K562 (cell line): ENCODE data around the gene TENM4.

ENCODE experiments used
- CBX3 ChIP-seq, 2 experiments: IDR thresholded peaks; 1 replicate in 1 of 2; 2 replicates in 1 of 2; pipeline ENCODE4 v1.6.1; 2012; ENCODE audit warnings: inconsistent platforms in 2 of 2, low read length in 2 of 2, borderline replicate concordance in 1 of 2, control low read depth in 1 of 2
- CEBPB ChIP-seq: fragments of 450-650 bp; IDR thresholded peaks from 2 replicates; pipeline ENCODE4 v1.6.1; 2016; ENCODE audit warnings: missing genetic modification characterization, missing compliant biosample characterization
- FOXK2 ChIP-seq, 2 experiments: fragments of 450-650 bp; IDR thresholded peaks in 1 of 2; conservative IDR thresholded peaks in 1 of 2; 2 replicates each; pipeline ENCODE4 v1.6.1; 2016; ENCODE audit warnings: low read depth in 2 of 2, mild to moderate bottlenecking in 1 of 2
- GABPA ChIP-seq: fragments of 200-800 bp; sonication (Bioruptor generic); conservative IDR thresholded peaks from 2 replicates; pipeline ENCODE4 v1.6.1; 2016; ENCODE audit warnings: low read depth, missing genetic modification characterization, missing compliant biosample characterization
- RAD51 ChIP-seq: fragments of 450-650 bp; IDR thresholded peaks from 2 replicates; pipeline ENCODE4 v1.7.1; 2016; ENCODE audit warnings: low read depth, mild to moderate bottlenecking, borderline replicate concordance
- ZNF274 ChIP-seq: IDR thresholded peaks from 2 replicates; pipeline ENCODE4 v1.6.1; 2011; ENCODE audit warnings: low read depth, mild to moderate bottlenecking, low read length, moderate library complexity, borderline replicate concordance
- TF ChIP-seq, protein P1 (sequence below), 3 experiments: IDR thresholded peaks in 2 of 3; conservative IDR thresholded peaks in 1 of 3; 2 replicates each; pipeline ENCODE4 v1.5.1; 2011 to 2012; ENCODE audit warnings: low read length in 3 of 3, mild to moderate bottlenecking in 3 of 3, control low read depth in 2 of 3, improper control_type of control experiment in 1 of 3, inconsistent platforms in 1 of 3, low read depth in 1 of 3, mixed read lengths in 1 of 3, moderate library complexity in 1 of 3; ENCODE audit not compliant: insufficient read depth in 2 of 3
- TF ChIP-seq, protein P2 (sequence below), 2 experiments: fragments of 450-650 bp in 1 of 2; IDR thresholded peaks; 2 replicates each; pipeline ENCODE4 v1.6.1; 2011 to 2017; ENCODE audit warnings: low read depth in 2 of 2, antibody characterized with exemption in 1 of 2, borderline replicate concordance in 1 of 2, low read length in 1 of 2, mild to moderate bottlenecking in 1 of 2, mixed read lengths in 1 of 2; ENCODE audit not compliant: control insufficient read depth in 1 of 2
- TF ChIP-seq, protein P3 (sequence below): sonication (generic); formaldehyde crosslinking; IDR thresholded peaks from 2 replicates; pipeline ENCODE4 v1.8.0; 2022; ENCODE audit warnings: mild to moderate bottlenecking, missing genetic modification reagents, borderline replicate concordance
- TF ChIP-seq, protein P4 (sequence below): fragments of 450-650 bp; IDR thresholded peaks from 2 replicates; pipeline ENCODE4 v1.6.1; 2016; ENCODE audit warnings: missing biosample characterization, missing genetic modification characterization
- TF ChIP-seq, protein P5 (sequence below): fragments of 450-650 bp; IDR thresholded peaks from 2 replicates; pipeline ENCODE4 v1.7.1; 2018; ENCODE audit warnings: mild to moderate bottlenecking, low read depth; ENCODE audit not compliant: partially characterized antibody

DNA sequence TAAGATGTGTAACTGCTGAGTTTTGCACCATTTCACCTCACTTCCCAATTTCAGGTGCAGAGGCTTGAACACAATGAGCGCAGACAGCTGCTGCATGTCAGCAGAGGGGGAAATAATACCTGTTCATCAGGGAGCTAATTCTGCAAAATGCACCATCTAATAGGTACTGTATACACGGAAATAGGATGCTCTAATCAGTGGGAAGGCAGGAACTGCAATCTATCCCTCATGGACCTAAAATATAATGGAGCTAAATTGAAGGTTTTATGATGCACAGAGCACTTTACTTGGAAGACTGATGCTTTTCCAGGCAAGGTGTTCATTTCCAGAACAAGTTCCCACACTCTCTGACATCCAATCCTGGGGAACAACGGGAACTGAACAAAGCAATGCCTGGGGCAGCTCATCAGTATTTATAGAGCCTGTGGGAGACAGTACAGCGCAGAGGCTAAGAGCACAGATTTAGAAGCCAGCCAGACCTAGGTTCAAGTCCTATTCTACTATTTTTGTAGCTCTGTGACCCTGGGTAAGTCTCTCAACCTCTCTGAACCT is 78.5 kb downstream of the TENM4 start:
- TF ChIP-seq, protein P1, sequence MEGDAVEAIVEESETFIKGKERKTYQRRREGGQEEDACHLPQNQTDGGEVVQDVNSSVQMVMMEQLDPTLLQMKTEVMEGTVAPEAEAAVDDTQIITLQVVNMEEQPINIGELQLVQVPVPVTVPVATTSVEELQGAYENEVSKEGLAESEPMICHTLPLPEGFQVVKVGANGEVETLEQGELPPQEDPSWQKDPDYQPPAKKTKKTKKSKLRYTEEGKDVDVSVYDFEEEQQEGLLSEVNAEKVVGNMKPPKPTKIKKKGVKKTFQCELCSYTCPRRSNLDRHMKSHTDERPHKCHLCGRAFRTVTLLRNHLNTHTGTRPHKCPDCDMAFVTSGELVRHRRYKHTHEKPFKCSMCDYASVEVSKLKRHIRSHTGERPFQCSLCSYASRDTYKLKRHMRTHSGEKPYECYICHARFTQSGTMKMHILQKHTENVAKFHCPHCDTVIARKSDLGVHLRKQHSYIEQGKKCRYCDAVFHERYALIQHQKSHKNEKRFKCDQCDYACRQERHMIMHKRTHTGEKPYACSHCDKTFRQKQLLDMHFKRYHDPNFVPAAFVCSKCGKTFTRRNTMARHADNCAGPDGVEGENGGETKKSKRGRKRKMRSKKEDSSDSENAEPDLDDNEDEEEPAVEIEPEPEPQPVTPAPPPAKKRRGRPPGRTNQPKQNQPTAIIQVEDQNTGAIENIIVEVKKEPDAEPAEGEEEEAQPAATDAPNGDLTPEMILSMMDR (IDR thresholded peaks at IDR 0.05 in 2 of 3, conservative IDR thresholded peaks at IDR 0.05 in 1 of 3; ENCODE audit: insufficient read depth in 2 of 3, low read depth in 1 of 3, low read length in 3 of 3), result no peak
- TF ChIP-seq, protein P2, sequence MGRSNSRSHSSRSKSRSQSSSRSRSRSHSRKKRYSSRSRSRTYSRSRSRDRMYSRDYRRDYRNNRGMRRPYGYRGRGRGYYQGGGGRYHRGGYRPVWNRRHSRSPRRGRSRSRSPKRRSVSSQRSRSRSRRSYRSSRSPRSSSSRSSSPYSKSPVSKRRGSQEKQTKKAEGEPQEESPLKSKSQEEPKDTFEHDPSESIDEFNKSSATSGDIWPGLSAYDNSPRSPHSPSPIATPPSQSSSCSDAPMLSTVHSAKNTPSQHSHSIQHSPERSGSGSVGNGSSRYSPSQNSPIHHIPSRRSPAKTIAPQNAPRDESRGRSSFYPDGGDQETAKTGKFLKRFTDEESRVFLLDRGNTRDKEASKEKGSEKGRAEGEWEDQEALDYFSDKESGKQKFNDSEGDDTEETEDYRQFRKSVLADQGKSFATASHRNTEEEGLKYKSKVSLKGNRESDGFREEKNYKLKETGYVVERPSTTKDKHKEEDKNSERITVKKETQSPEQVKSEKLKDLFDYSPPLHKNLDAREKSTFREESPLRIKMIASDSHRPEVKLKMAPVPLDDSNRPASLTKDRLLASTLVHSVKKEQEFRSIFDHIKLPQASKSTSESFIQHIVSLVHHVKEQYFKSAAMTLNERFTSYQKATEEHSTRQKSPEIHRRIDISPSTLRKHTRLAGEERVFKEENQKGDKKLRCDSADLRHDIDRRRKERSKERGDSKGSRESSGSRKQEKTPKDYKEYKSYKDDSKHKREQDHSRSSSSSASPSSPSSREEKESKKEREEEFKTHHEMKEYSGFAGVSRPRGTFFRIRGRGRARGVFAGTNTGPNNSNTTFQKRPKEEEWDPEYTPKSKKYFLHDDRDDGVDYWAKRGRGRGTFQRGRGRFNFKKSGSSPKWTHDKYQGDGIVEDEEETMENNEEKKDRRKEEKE (IDR thresholded peaks at IDR 0.05; ENCODE audit: borderline replicate concordance in 1 of 2, control insufficient read depth in 1 of 2, low read depth in 2 of 2, low read length in 1 of 2), result no peak
- TF ChIP-seq GABPA (tag), result no peak
- TF ChIP-seq FOXK2 (conservative IDR thresholded peaks at IDR 0.05 in 1 of 2, IDR thresholded peaks at IDR 0.05 in 1 of 2; ENCODE audit: low read depth in 2 of 2), result no peak
- TF ChIP-seq, protein P3, sequence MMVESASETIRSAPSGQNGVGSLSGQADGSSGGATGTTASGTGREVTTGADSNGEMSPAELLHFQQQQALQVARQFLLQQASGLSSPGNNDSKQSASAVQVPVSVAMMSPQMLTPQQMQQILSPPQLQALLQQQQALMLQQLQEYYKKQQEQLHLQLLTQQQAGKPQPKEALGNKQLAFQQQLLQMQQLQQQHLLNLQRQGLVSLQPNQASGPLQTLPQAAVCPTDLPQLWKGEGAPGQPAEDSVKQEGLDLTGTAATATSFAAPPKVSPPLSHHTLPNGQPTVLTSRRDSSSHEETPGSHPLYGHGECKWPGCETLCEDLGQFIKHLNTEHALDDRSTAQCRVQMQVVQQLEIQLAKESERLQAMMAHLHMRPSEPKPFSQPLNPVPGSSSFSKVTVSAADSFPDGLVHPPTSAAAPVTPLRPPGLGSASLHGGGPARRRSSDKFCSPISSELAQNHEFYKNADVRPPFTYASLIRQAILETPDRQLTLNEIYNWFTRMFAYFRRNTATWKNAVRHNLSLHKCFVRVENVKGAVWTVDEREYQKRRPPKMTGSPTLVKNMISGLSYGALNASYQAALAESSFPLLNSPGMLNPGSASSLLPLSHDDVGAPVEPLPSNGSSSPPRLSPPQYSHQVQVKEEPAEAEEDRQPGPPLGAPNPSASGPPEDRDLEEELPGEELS (CRISPR knock-in tag), result no peak
- TF ChIP-seq, protein P4, sequence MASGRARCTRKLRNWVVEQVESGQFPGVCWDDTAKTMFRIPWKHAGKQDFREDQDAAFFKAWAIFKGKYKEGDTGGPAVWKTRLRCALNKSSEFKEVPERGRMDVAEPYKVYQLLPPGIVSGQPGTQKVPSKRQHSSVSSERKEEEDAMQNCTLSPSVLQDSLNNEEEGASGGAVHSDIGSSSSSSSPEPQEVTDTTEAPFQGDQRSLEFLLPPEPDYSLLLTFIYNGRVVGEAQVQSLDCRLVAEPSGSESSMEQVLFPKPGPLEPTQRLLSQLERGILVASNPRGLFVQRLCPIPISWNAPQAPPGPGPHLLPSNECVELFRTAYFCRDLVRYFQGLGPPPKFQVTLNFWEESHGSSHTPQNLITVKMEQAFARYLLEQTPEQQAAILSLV (tag), result no peak
- no peak for TF ChIP-seq CBX3 (IDR thresholded peaks at IDR 0.05; ENCODE audit: borderline replicate concordance in 1 of 2, low read length in 2 of 2)
- no peak for TF ChIP-seq ZNF274
- TF ChIP-seq, protein P5, sequence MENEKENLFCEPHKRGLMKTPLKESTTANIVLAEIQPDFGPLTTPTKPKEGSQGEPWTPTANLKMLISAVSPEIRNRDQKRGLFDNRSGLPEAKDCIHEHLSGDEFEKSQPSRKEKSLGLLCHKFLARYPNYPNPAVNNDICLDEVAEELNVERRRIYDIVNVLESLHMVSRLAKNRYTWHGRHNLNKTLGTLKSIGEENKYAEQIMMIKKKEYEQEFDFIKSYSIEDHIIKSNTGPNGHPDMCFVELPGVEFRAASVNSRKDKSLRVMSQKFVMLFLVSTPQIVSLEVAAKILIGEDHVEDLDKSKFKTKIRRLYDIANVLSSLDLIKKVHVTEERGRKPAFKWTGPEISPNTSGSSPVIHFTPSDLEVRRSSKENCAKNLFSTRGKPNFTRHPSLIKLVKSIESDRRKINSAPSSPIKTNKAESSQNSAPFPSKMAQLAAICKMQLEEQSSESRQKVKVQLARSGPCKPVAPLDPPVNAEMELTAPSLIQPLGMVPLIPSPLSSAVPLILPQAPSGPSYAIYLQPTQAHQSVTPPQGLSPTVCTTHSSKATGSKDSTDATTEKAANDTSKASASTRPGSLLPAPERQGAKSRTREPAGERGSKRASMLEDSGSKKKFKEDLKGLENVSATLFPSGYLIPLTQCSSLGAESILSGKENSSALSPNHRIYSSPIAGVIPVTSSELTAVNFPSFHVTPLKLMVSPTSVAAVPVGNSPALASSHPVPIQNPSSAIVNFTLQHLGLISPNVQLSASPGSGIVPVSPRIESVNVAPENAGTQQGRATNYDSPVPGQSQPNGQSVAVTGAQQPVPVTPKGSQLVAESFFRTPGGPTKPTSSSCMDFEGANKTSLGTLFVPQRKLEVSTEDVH, result no peak
- no peak for TF ChIP-seq RAD51
- TF ChIP-seq CEBPB (tag), result no peak
